ENCODE data around the gene MXRA7.

The MXRA7 gene

GRCh38 chr17:76654408-76654807 lies 56.4 kb downstream of the MXRA7 start:
- H3K9ac ChIP-seq (ENCODE audit: low read length in 5 of 5): no peak overlapping the region
- no peak overlapping the region for H3K4me3 ChIP-seq (ENCODE audit: low read depth in 1 of 5, low read length in 5 of 5)
- H3K4me1 ChIP-seq (ENCODE audit: control insufficient read depth in 5 of 5, insufficient read depth in 5 of 5, low read length in 5 of 5): peaks cover 0 to 1% (median 0%) of the 10 kb centered on the region in 5 donors
- no peak overlapping the region for H3K27ac ChIP-seq (ENCODE audit: low read depth, low read length)
- H3K9me3 ChIP-seq (ENCODE audit: control insufficient read depth in 5 of 5, low read length in 5 of 5): no peaks in the 10 kb centered on the region
- no peaks in the 10 kb centered on the region for H3K36me3 ChIP-seq (ENCODE audit: control insufficient read depth in 5 of 5, insufficient read depth in 5 of 5, low read length in 5 of 5)
- peaks cover 0 to 2% (median 0%) of the 10 kb centered on the region in 5 donors for H3K27me3 ChIP-seq (ENCODE audit: control insufficient read depth in 5 of 5, insufficient read depth in 4 of 5, low read length in 5 of 5)

- H3K27ac ChIP-seq (ENCODE audit: low read depth, low read length): no peak overlapping the region
- H3K9ac ChIP-seq (ENCODE audit: low read length in 5 of 5): no peak overlapping the region
- no peak overlapping the region for H3K4me3 ChIP-seq (ENCODE audit: low read depth in 1 of 5, low read length in 5 of 5)
- H3K27me3 ChIP-seq (ENCODE audit: control insufficient read depth in 5 of 5, insufficient read depth in 4 of 5, low read length in 5 of 5): peaks cover 0 to 3% (median 0%) of the 10 kb centered on the region in 5 donors
- peaks cover 0 to 2% (median 0%) of the 10 kb centered on the region in 5 donors for H3K9me3 ChIP-seq (ENCODE audit: control insufficient read depth in 5 of 5, low read length in 5 of 5)
- no peaks in the 10 kb centered on the region for H3K36me3 ChIP-seq (ENCODE audit: control insufficient read depth in 5 of 5, insufficient read depth in 5 of 5, low read length in 5 of 5)
- no peaks in the 10 kb centered on the region for H3K4me1 ChIP-seq (ENCODE audit: control insufficient read depth in 5 of 5, insufficient read depth in 5 of 5, low read length in 5 of 5)
Measured at GRCh38 chr17:76650504-76650903, 60.3 kb downstream of the MXRA7 start.

- H3K4me3 ChIP-seq (ENCODE audit: low read depth in 1 of 5, low read length in 5 of 5): no peak overlapping the region
- H3K9me3 ChIP-seq (ENCODE audit: control insufficient read depth in 5 of 5, low read length in 5 of 5): peaks cover 0 to 2% (median 0%) of the 10 kb centered on the region in 5 donors
Measured at GRCh38 chr17:76646712-76647111, 64.1 kb downstream of the MXRA7 start.

GRCh38 chr17:76645481-76645880 lies 65.3 kb downstream of the MXRA7 start:
- Histone ChIP-seq H3K4me3 (ENCODE audit: low read depth in 1 of 5, low read length in 5 of 5) (no peak overlapping the region), H3K27ac (ENCODE audit: low read depth, low read length) (no peak overlapping the region), H3K36me3 (ENCODE audit: control insufficient read depth in 5 of 5, insufficient read depth in 5 of 5, low read length in 5 of 5) (no peaks in the 10 kb centered on the region), H3K27me3 (ENCODE audit: control insufficient read depth in 5 of 5, insufficient read depth in 4 of 5, low read length in 5 of 5) (peaks cover 0 to 6% (median 0%) of the 10 kb centered on the region in 5 donors), H3K9me3 (ENCODE audit: control insufficient read depth in 5 of 5, low read length in 5 of 5) (peaks cover 0 to 2% (median 0%) of the 10 kb centered on the region in 5 donors), H3K4me1 (ENCODE audit: control insufficient read depth in 5 of 5, insufficient read depth in 5 of 5, low read length in 5 of 5) (peaks cover 0 to 9% (median 0%) of the 10 kb centered on the region in 5 donors), H3K9ac (ENCODE audit: low read length in 5 of 5) (no peak overlapping the region)

More at GRCh38 chr17:76646712-76647111, 64.1 kb downstream of the MXRA7 start:
- Histone ChIP-seq H3K27me3 (ENCODE audit: control insufficient read depth in 5 of 5, insufficient read depth in 4 of 5, low read length in 5 of 5) (peaks cover 0 to 6% (median 0%) of the 10 kb centered on the region in 5 donors), H3K36me3 (ENCODE audit: control insufficient read depth in 5 of 5, insufficient read depth in 5 of 5, low read length in 5 of 5) (no peaks in the 10 kb centered on the region), H3K9ac (ENCODE audit: low read length in 5 of 5) (no peak overlapping the region), H3K4me1 (ENCODE audit: control insufficient read depth in 5 of 5, insufficient read depth in 5 of 5, low read length in 5 of 5) (peaks cover 0 to 9% (median 0%) of the 10 kb centered on the region in 5 donors), H3K27ac (ENCODE audit: low read depth, low read length) (no peak overlapping the region)

- Histone ChIP-seq H3K4me1 (ENCODE audit: control insufficient read depth in 5 of 5, insufficient read depth in 5 of 5, low read length in 5 of 5) (peaks cover 0 to 9% (median 0%) of the 10 kb centered on the region in 5 donors), H3K4me3 (ENCODE audit: low read depth in 1 of 5, low read length in 5 of 5) (no peak overlapping the region), H3K9ac (ENCODE audit: low read length in 5 of 5) (no peak overlapping the region), H3K36me3 (ENCODE audit: control insufficient read depth in 5 of 5, insufficient read depth in 5 of 5, low read length in 5 of 5) (no peaks in the 10 kb centered on the region), H3K9me3 (ENCODE audit: control insufficient read depth in 5 of 5, low read length in 5 of 5) (peaks cover 0 to 2% (median 0%) of the 10 kb centered on the region in 5 donors), H3K27ac (ENCODE audit: low read depth, low read length) (no peak overlapping the region), H3K27me3 (ENCODE audit: control insufficient read depth in 5 of 5, insufficient read depth in 4 of 5, low read length in 5 of 5) (peaks cover 0 to 6% (median 0%) of the 10 kb centered on the region in 5 donors)
Measured at GRCh38 chr17:76644995-76645394, 65.8 kb downstream of the MXRA7 start.

- Histone ChIP-seq H3K9me3 (ENCODE audit: control insufficient read depth in 5 of 5, low read length in 5 of 5) (peaks cover 0 to 2% (median 0%) of the 10 kb centered on the region in 5 donors), H3K27ac (ENCODE audit: low read depth, low read length) (no peak within 1 kb of the TSS), H3K27me3 (ENCODE audit: control insufficient read depth in 5 of 5, insufficient read depth in 4 of 5, low read length in 5 of 5) (peaks cover 0 to 6% (median 0%) of the 10 kb centered on the region in 5 donors), H3K4me3 (ENCODE audit: low read depth in 1 of 5, low read length in 5 of 5) (peak within 1 kb of the TSS in 2 of 5 donors; percentile 11 to 29), H3K9ac (ENCODE audit: low read length in 5 of 5) (no peak within 1 kb of the TSS), H3K4me1 (ENCODE audit: control insufficient read depth in 5 of 5, insufficient read depth in 5 of 5, low read length in 5 of 5) (peaks cover 0 to 9% (median 0%) of the 10 kb centered on the region in 5 donors), H3K36me3 (ENCODE audit: control insufficient read depth in 5 of 5, insufficient read depth in 5 of 5, low read length in 5 of 5) (no peaks in the 10 kb centered on the region)
Measured at GRCh38 chr17:76643553-76644148, 67.1 kb downstream of the MXRA7 start, which contains the start of gene ST6GALNAC1. Gene ST6GALNAC1, minus strand, starts transcription at chr17:76643757. Its CDS starts 119 bp downstream, at chr17:76643638.

GRCh38 chr17:76642994-76643393 lies 67.8 kb downstream of the MXRA7 start:
- Histone ChIP-seq H3K27ac (ENCODE audit: low read depth, low read length) (no peak overlapping the region), H3K4me3 (ENCODE audit: low read depth in 1 of 5, low read length in 5 of 5) (peak overlapping the region in 2 of 5 donors; percentile 11 to 29), H3K9ac (ENCODE audit: low read length in 5 of 5) (no peak overlapping the region)

GRCh38 chr17:76642032-76642561 lies 68.7 kb downstream of the MXRA7 start:
- Histone ChIP-seq H3K9me3 (ENCODE audit: control insufficient read depth in 5 of 5, low read length in 5 of 5) (peaks cover 0 to 2% (median 0%) of the 10 kb centered on the region in 5 donors), H3K4me3 (ENCODE audit: low read depth in 1 of 5, low read length in 5 of 5) (no peak overlapping the region), H3K4me1 (ENCODE audit: control insufficient read depth in 5 of 5, insufficient read depth in 5 of 5, low read length in 5 of 5) (peaks cover 0 to 9% (median 0%) of the 10 kb centered on the region in 5 donors), H3K27ac (ENCODE audit: low read depth, low read length) (no peak overlapping the region), H3K27me3 (ENCODE audit: control insufficient read depth in 5 of 5, insufficient read depth in 4 of 5, low read length in 5 of 5) (peaks cover 0 to 6% (median 0%) of the 10 kb centered on the region in 5 donors), H3K9ac (ENCODE audit: low read length in 5 of 5) (no peak overlapping the region), H3K36me3 (ENCODE audit: control insufficient read depth in 5 of 5, insufficient read depth in 5 of 5, low read length in 5 of 5) (no peaks in the 10 kb centered on the region)

More at GRCh38 chr17:76642994-76643393, 67.8 kb downstream of the MXRA7 start:
- Histone ChIP-seq H3K4me1 (ENCODE audit: control insufficient read depth in 5 of 5, insufficient read depth in 5 of 5, low read length in 5 of 5) (peaks cover 0 to 9% (median 0%) of the 10 kb centered on the region in 5 donors), H3K27me3 (ENCODE audit: control insufficient read depth in 5 of 5, insufficient read depth in 4 of 5, low read length in 5 of 5) (peaks cover 0 to 6% (median 0%) of the 10 kb centered on the region in 5 donors), H3K36me3 (ENCODE audit: control insufficient read depth in 5 of 5, insufficient read depth in 5 of 5, low read length in 5 of 5) (no peaks in the 10 kb centered on the region), H3K9me3 (ENCODE audit: control insufficient read depth in 5 of 5, low read length in 5 of 5) (peaks cover 0 to 2% (median 0%) of the 10 kb centered on the region in 5 donors)

- Histone ChIP-seq H3K27me3 (ENCODE audit: control insufficient read depth in 5 of 5, insufficient read depth in 4 of 5, low read length in 5 of 5) (peaks cover 0 to 6% (median 0%) of the 10 kb centered on the region in 5 donors), H3K4me3 (ENCODE audit: low read depth in 1 of 5, low read length in 5 of 5) (no peak overlapping the region), H3K36me3 (ENCODE audit: control insufficient read depth in 5 of 5, insufficient read depth in 5 of 5, low read length in 5 of 5) (no peaks in the 10 kb centered on the region), H3K27ac (ENCODE audit: low read depth, low read length) (no peak overlapping the region), H3K9me3 (ENCODE audit: control insufficient read depth in 5 of 5, low read length in 5 of 5) (peaks cover 0 to 2% (median 0%) of the 10 kb centered on the region in 5 donors), H3K4me1 (ENCODE audit: control insufficient read depth in 5 of 5, insufficient read depth in 5 of 5, low read length in 5 of 5) (peaks cover 0 to 9% (median 0%) of the 10 kb centered on the region in 5 donors), H3K9ac (ENCODE audit: low read length in 5 of 5) (no peak overlapping the region)
Measured at GRCh38 chr17:76641501-76641900, 69.3 kb downstream of the MXRA7 start.

All from subcutaneous abdominal adipose tissue (tissue), 5 donors.